ENCODE results near the gene OR51B2.

OR51B2 gene

DNA sequence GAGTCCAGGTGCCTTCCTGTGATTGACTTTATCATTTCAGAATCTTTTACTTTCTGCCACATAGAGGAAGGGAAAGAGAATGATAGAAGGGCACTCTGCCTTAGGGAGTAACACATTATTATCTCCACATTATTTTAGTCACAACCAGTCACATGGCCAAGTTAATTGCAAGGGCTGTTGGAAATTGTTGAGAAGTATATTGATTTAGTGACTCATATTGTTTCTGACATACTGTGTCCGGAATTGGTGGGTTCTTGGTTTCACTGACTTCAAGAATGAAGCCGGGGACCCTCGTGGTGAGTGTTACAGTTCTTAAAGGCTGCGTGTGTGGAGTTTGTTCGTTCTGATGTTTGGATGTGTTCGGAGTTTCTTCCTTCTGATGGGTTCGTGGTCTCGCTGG, 31.1 kb downstream of the OR51B2 start:
- H3K9me3 Mint-ChIP-seq = no peaks in the 10 kb centered on the region
- no peak for ATAC-seq

GRCh38 chr11:5291207-5291838, 32.8 kb downstream of the OR51B2 start:
- Mint-ChIP-seq H3K9me3 (no peaks in the 10 kb centered on the region), H3K27ac (no peak overlapping the region), H3K4me1 (no peaks in the 10 kb centered on the region), H3K4me3 (no peak overlapping the region), H3K36me3 (no peaks in the 10 kb centered on the region)
- peak; percentile 54 for ATAC-seq
- DNase-seq (ENCODE audit: low spot score in 2 of 2) = no peak

More for the DNA sequence above, 31.1 kb downstream of the OR51B2 start:
- DNase-seq (ENCODE audit: low spot score in 2 of 2) = no peak
- H3K27ac Mint-ChIP-seq = no peak overlapping the region
- no peaks in the 10 kb centered on the region for H3K4me1 Mint-ChIP-seq
- no peaks in the 10 kb centered on the region for H3K36me3 Mint-ChIP-seq
- no peak overlapping the region for H3K4me3 Mint-ChIP-seq

- H3K36me3 Mint-ChIP-seq = no peaks in the 10 kb centered on the region
- H3K4me1 Mint-ChIP-seq = no peaks in the 10 kb centered on the region
- ATAC-seq (no peak), DNase-seq (ENCODE audit: low spot score in 2 of 2) (no peak)
- H3K4me3 Mint-ChIP-seq = no peak overlapping the region
- no peaks in the 10 kb centered on the region for H3K9me3 Mint-ChIP-seq
- H3K27ac Mint-ChIP-seq = no peak overlapping the region
These were observed 34.0 kb downstream of the OR51B2 start for GRCh38 chr11:5290106-5290505.

- no peak for DNase-seq (ENCODE audit: low spot score in 2 of 2)
- H3K9me3 Mint-ChIP-seq = no peaks in the 10 kb centered on the region
- no peak overlapping the region for H3K4me3 Mint-ChIP-seq
- no peaks in the 10 kb centered on the region for H3K36me3 Mint-ChIP-seq
- no peak for ATAC-seq
- H3K27ac Mint-ChIP-seq = no peak overlapping the region
- no peaks in the 10 kb centered on the region for H3K4me1 Mint-ChIP-seq
These were observed 34.4 kb downstream of the OR51B2 start for GRCh38 chr11:5289696-5290095.

DNA sequence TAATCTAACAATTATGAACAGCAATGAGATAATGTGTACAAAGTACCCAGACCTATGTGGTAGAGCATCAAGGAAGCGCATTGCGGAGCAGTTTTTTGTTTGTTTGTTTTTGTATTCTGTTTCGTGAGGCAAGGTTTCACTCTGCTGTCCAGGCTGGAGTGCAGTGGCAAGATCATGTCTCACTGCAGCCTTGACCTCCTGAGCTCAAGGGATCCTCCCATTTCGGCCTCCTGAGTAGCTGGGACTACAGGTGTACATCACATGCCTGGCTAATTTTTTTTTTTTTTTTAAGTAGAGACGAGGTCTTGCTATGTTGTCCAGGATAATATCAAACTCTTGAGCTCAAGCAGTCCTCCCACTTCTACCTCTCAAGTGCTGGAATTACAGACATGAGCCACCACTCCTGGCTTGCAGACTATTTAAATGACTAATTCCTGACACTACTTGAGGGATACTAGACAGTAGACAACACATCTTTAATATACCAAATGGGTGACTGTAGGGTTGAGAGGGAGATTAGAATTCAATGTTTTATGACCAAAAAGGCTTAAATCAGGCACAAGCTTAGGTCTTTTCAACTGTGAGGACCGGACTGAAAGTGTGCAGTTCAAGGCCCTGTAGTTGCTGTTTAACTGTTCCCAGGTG, 35.1 kb downstream of the OR51B2 start:
- Mint-ChIP-seq H3K4me3 (no peak overlapping the region), H3K36me3 (no peaks in the 10 kb centered on the region), H3K9me3 (no peaks in the 10 kb centered on the region), H3K4me1 (no peaks in the 10 kb centered on the region), H3K27ac (no peak overlapping the region)
- no peak for DNase-seq (ENCODE audit: low spot score in 2 of 2)
- no peak for ATAC-seq

- Mint-ChIP-seq H3K27ac (no peak overlapping the region), H3K36me3 (no peaks in the 10 kb centered on the region), H3K4me1 (no peaks in the 10 kb centered on the region), H3K4me3 (no peak overlapping the region), H3K9me3 (no peaks in the 10 kb centered on the region)
- no peak for ATAC-seq
- DNase-seq (ENCODE audit: low spot score in 2 of 2) = no peak
These were observed 35.8 kb downstream of the OR51B2 start for GRCh38 chr11:5288108-5288905.

- Mint-ChIP-seq H3K4me1 (no peaks in the 10 kb centered on the region), H3K36me3 (no peaks in the 10 kb centered on the region), H3K9me3 (no peaks in the 10 kb centered on the region), H3K4me3 (no peak overlapping the region), H3K27ac (no peak overlapping the region)
- ATAC-seq (no peak), DNase-seq (ENCODE audit: low spot score in 2 of 2) (no peak)
These were observed 37.2 kb downstream of the OR51B2 start for GRCh38 chr11:5286901-5287300.

DNA sequence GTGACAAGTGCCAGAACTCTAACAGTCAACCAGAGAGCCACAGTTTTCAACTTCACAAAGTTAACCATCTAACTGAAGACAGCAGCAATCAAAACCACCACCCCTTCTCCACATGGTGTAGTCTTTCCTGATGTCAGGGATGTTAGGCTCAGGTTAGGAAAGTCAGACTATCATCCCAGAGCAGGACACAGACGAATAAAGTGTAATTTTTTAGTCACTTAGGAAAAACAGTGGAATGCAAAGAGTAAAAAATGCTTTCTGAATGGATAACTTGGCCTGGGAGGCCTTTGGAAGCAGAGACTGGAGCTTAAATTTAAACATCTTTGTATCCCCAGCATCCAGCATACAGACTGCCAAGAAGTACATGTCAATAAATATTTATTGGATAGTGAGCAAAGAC, 37.7 kb downstream of the OR51B2 start:
- DNase-seq (ENCODE audit: low spot score in 2 of 2) = no peak
- Mint-ChIP-seq H3K36me3 (no peaks in the 10 kb centered on the region), H3K27ac (no peak overlapping the region)

DNA sequence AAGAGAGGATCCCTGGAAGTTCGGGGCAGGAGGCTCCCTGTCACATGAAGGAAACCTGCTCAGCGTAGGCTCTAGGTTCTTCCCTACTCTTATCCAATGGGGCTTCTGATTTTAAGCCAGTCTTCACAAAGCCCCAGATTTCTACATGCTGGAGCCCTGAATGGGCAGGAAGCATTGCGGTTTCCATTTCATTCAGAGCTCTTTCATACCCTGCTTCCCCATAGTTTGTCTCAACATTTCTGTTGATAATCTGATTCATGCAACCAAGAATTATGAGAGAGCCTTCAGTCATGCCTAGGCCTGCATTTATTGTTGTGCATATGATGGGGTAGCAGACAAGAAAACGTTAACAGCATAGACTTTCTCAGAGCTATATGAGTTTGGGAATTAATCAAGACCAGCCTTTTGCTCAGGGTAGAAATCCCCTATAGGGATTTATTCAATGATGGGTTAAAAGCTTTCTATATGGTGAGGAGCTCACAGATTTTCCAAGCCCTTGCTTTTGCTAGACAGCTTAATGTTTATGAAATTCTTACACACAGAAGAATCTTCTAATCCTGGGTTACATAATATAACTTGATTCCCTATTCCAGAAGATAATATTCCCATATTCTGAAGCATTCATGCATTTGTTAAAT, 38.3 kb downstream of the OR51B2 start:
- DNase-seq (ENCODE audit: low spot score in 2 of 2) = no peak
- no peaks in the 10 kb centered on the region for H3K36me3 Mint-ChIP-seq
- H3K4me1 Mint-ChIP-seq = no peaks in the 10 kb centered on the region
- no peaks in the 10 kb centered on the region for H3K9me3 Mint-ChIP-seq
- H3K27ac Mint-ChIP-seq = no peak overlapping the region
- no peak for ATAC-seq
- H3K4me3 Mint-ChIP-seq = no peak overlapping the region

More for the DNA sequence above, 37.7 kb downstream of the OR51B2 start:
- Mint-ChIP-seq H3K4me3 (no peak overlapping the region), H3K4me1 (no peaks in the 10 kb centered on the region), H3K9me3 (no peaks in the 10 kb centered on the region)
- ATAC-seq = no peak

DNA sequence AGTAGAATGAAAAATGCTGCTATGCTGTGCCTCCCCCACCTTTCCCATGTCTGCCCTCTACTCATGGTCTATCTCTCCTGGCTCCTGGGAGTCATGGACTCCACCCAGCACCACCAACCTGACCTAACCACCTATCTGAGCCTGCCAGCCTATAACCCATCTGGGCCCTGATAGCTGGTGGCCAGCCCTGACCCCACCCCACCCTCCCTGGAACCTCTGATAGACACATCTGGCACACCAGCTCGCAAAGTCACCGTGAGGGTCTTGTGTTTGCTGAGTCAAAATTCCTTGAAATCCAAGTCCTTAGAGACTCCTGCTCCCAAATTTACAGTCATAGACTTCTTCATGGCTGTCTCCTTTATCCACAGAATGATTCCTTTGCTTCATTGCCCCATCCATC, 39.5 kb downstream of the OR51B2 start:
- no peak for DNase-seq (ENCODE audit: low spot score in 2 of 2)
- ATAC-seq = no peak
- H3K4me3 Mint-ChIP-seq = no peak overlapping the region
- no peaks in the 10 kb centered on the region for H3K4me1 Mint-ChIP-seq
- H3K9me3 Mint-ChIP-seq = no peaks in the 10 kb centered on the region
- H3K36me3 Mint-ChIP-seq = no peaks in the 10 kb centered on the region
- H3K27ac Mint-ChIP-seq = no peak overlapping the region

DNA sequence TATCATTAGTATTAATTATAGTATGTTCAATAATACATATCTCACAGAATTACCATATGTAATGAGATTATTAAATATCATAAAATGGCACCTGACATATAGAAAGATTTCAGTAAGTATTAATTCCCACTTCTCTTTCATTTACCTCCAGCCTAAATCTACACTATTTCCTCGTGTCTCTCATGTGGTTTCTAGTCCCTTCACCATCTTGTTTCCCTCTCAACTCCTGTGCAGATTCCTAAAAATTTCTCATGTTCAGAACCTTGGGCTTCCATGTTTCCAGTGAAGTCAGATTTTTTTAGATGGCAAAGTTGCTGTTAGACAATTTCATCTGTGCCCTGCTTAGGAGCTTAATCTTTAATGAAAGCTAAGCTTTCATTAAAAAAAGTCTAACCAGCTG, 40.2 kb downstream of the OR51B2 start:
- Mint-ChIP-seq H3K36me3 (no peaks in the 10 kb centered on the region), H3K4me1 (no peaks in the 10 kb centered on the region), H3K27ac (no peak overlapping the region), H3K9me3 (no peaks in the 10 kb centered on the region), H3K4me3 (no peak overlapping the region)
- DNase-seq (ENCODE audit: low spot score in 2 of 2) (no peak), ATAC-seq (no peak)

GRCh38 chr11:5283086-5283485, 41.0 kb downstream of the OR51B2 start:
- ATAC-seq (no peak), DNase-seq (ENCODE audit: low spot score in 2 of 2) (no peak)
- Mint-ChIP-seq H3K4me3 (no peak overlapping the region), H3K9me3 (no peaks in the 10 kb centered on the region), H3K27ac (no peak overlapping the region), H3K36me3 (no peaks in the 10 kb centered on the region), H3K4me1 (no peaks in the 10 kb centered on the region)

- H3K9me3 Mint-ChIP-seq = no peaks in the 10 kb centered on the region
- H3K27ac Mint-ChIP-seq = no peak overlapping the region
- no peak for ATAC-seq
These were observed 41.5 kb downstream of the OR51B2 start for GRCh38 chr11:5282628-5283027.

GRCh38 chr11:5281596-5281995, 42.5 kb downstream of the OR51B2 start:
- peak; percentile 34 for ATAC-seq
- Mint-ChIP-seq H3K27ac (no peak overlapping the region), H3K4me1 (no peaks in the 10 kb centered on the region)

More at GRCh38 chr11:5282628-5283027, 41.5 kb downstream of the OR51B2 start:
- Mint-ChIP-seq H3K4me1 (no peaks in the 10 kb centered on the region), H3K4me3 (no peak overlapping the region), H3K36me3 (no peaks in the 10 kb centered on the region)
- no peak for DNase-seq (ENCODE audit: low spot score in 2 of 2)

GRCh38 chr11:5280582-5281102, 43.5 kb downstream of the OR51B2 start:
- Mint-ChIP-seq H3K27ac (no peak overlapping the region), H3K4me1 (no peaks in the 10 kb centered on the region), H3K4me3 (no peak overlapping the region), H3K9me3 (no peaks in the 10 kb centered on the region), H3K36me3 (no peaks in the 10 kb centered on the region)
- peak in 1 of 2 donors; percentile 49 for DNase-seq (ENCODE audit: low spot score in 2 of 2)
- peak; percentile 81 for ATAC-seq

More at GRCh38 chr11:5281596-5281995, 42.5 kb downstream of the OR51B2 start:
- no peak overlapping the region for H3K4me3 Mint-ChIP-seq
- H3K36me3 Mint-ChIP-seq = no peaks in the 10 kb centered on the region
- no peaks in the 10 kb centered on the region for H3K9me3 Mint-ChIP-seq
- DNase-seq (ENCODE audit: low spot score in 2 of 2) = no peak

Measured in stimulated activated effector memory CD8-positive, alpha-beta T cell treated with anti-CD3 and anti-CD28 coated beads, Interleukin-12 subunit alpha, Interleukin-12 subunit beta, amount 100 ng/mL, for 72 hours (primary cell).